GM23248 (cell line): ENCODE measurements around the gene TMTC1.

Experiments used
- EZH2 ChIP-seq: fragments of 200-600 bp; sonication (generic); IDR thresholded peaks from 2 replicates; pipeline ENCODE4 v1.6.1; 2018; ENCODE audit warnings: antibody characterized with exemption, mild to moderate bottlenecking; ENCODE audit not compliant: insufficient read depth, poor library complexity, severe bottlenecking
- EZH2phosphoT487 ChIP-seq: fragments of 200-600 bp; sonication (generic); IDR thresholded peaks from 2 replicates; pipeline ENCODE4 v1.6.1; 2018; ENCODE audit warnings: antibody characterized with exemption, moderate library complexity, mild to moderate bottlenecking, low read depth; ENCODE audit not compliant: insufficient read depth

DNA sequence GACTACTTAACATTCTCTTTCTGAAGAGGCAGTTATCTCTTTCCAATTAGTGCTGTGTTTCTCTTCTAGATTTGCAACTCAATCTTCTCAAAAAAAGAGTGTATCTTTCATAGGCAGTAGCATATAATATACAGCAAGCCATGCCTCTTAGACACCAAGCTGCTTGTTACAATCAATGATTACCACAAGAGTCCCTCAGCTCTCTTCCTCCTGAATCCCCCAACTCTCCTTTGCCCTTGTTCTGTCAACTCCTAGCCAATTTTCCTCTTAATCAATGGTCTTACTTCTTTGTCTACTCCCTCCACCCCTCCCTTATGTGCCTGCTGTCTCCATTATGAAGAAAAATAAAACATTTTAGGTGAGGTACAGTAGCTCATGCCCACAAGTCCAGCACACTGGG is 2.6 kb downstream of the TMTC1 start:
- TF ChIP-seq EZH2: no peak
- TF ChIP-seq EZH2phosphoT487: no peak
